Keratinocyte (primary cell): ENCODE data around the gene GALNT13. TPM values are rescaled to one million over a fixed set of nuclear protein-coding genes. Genes with fewer than 3 reads are reported as not detected.
"Not testable (repeated sequence)": the region's sequence is repeated elsewhere in the genome, so short reads cannot be mapped to it uniquely, and the experiment has no call there.

ENCODE experiments used
- DNase-seq: peaks from one replicate; pipeline ENCODE4 v3.0.0-alpha.2; 2011; ENCODE audit warnings: low read depth, missing footprints, low spot score
- FAIRE-seq: peaks from 2 replicates; lab custom pipeline; 2011; peaks lifted over from hg19 to GRCh38; lab: Jason Lieb, UNC
- H2AFZ ChIP-seq: 2 replicates; pipeline ENCODE4 v1.6.0; 2012; ENCODE audit warnings: low read length, control low read depth, inconsistent platforms; ENCODE audit not compliant: control insufficient read depth
- H3K27ac ChIP-seq: 2 replicates; pipeline ENCODE4 v1.5.1; 2011; ENCODE audit warnings: low read length; ENCODE audit not compliant: control insufficient read depth, insufficient read depth
- H3K27me3 ChIP-seq: 3 replicates; pipeline ENCODE4 v1.6.0; 2011; ENCODE audit warnings: low read length; ENCODE audit not compliant: control insufficient read depth, insufficient read depth; ENCODE audit errors: extremely low read depth
- H3K36me3 ChIP-seq, 2 experiments: 2 replicates in 1 of 2; 3 replicates in 1 of 2; pipeline ENCODE4 v1.5.1; 2011; ENCODE audit warnings: low read length in 2 of 2, mild to moderate bottlenecking in 1 of 2; ENCODE audit not compliant: control insufficient read depth in 2 of 2, insufficient read depth in 2 of 2; ENCODE audit errors: extremely low read depth in 1 of 2
- H3K4me1 ChIP-seq: 3 replicates; pipeline ENCODE4 v1.5.1; 2011; ENCODE audit warnings: low read length; ENCODE audit not compliant: control insufficient read depth, insufficient read depth; ENCODE audit errors: extremely low read depth
- H3K4me2 ChIP-seq: 3 replicates; pipeline ENCODE4 v1.6.0; 2011; ENCODE audit warnings: low read depth, low read length; ENCODE audit not compliant: control insufficient read depth, insufficient read depth; ENCODE audit errors: extremely low read depth
- H3K4me3 ChIP-seq, 3 experiments: fragments of 200-600 bp in 1 of 3; sonication (generic) in 1 of 3; 2 replicates in 2 of 3; 3 replicates in 1 of 3; pipeline ENCODE4 v1.5.1; 2011 to 2016; ENCODE audit warnings: low read length in 3 of 3, mild to moderate bottlenecking in 3 of 3, control low read depth in 2 of 3, inconsistent platforms in 1 of 3, low read depth in 1 of 3, mixed read lengths in 1 of 3, mixed run types in 1 of 3, moderate library complexity in 1 of 3; ENCODE audit not compliant: control insufficient read depth in 2 of 3, insufficient read depth in 2 of 3; ENCODE audit errors: extremely low read depth in 1 of 3
- H3K79me2 ChIP-seq: 2 replicates; pipeline ENCODE4 v1.6.0; 2012; ENCODE audit warnings: low read length; ENCODE audit not compliant: control insufficient read depth, insufficient read depth
- H3K9ac ChIP-seq: 3 replicates; pipeline ENCODE4 v1.6.0; 2011; ENCODE audit warnings: low read length; ENCODE audit not compliant: control insufficient read depth, insufficient read depth; ENCODE audit errors: extremely low read depth
- H3K9me1 ChIP-seq: 3 replicates; pipeline ENCODE4 v1.6.0; 2011; ENCODE audit warnings: low read length; ENCODE audit not compliant: control insufficient read depth, insufficient read depth; ENCODE audit errors: extremely low read depth
- H3K9me3 ChIP-seq: 2 replicates; pipeline ENCODE4 v1.5.1; 2012; ENCODE audit warnings: low read depth, low read length; ENCODE audit not compliant: control insufficient read depth
- H4K20me1 ChIP-seq: 3 replicates; pipeline ENCODE4 v1.6.0; 2011; ENCODE audit warnings: low read length; ENCODE audit not compliant: control insufficient read depth, insufficient read depth; ENCODE audit errors: extremely low read depth
- EZH2 ChIP-seq: IDR thresholded peaks from one replicate; pipeline ENCODE4 v1.6.1; 2012; ENCODE audit warnings: inconsistent platforms, mild to moderate bottlenecking, low read length, moderate library complexity
- dilution Hi-C: fragments of 300-500 bp; cut with MboI; formaldehyde crosslinking; loops from one replicate; pipeline ENCODE4 v1.7.0; 2020; ENCODE audit warnings: low sequenced_read_pairs; ENCODE audit not compliant: extremely low pct_ligation_motif_present
- polyA plus RNA-seq, 5 experiments: library from polyadenylated mRNA; depleted of rRNA in 3 of 5; stranded (reverse) in 3 of 5; stranded (forward) in 1 of 5; unstranded in 1 of 5; fragments of >200 nt; gene quantifications; 1 replicate in 1 of 5; 2 replicates in 3 of 5; 3 replicates in 1 of 5; pipeline versions ENCODE4 v1.2.1 to v1.2.3, GENCODE V29; 2011 to 2012; ENCODE audit warnings: missing spikeins in 2 of 5, low read depth in 1 of 5, low replicate concordance in 1 of 5
- TF ChIP-seq, protein P1 (sequence below), 3 experiments: IDR thresholded peaks in 1 of 3; conservative IDR thresholded peaks in 1 of 3; optimal IDR thresholded peaks in 1 of 3; 2 replicates in 2 of 3; 3 replicates in 1 of 3; pipeline versions ENCODE3 to v1.5.1; 2011; ENCODE audit warnings: low read length in 3 of 3, mild to moderate bottlenecking in 3 of 3, moderate library complexity in 2 of 3, control low read depth in 1 of 3, inconsistent platforms in 1 of 3; ENCODE audit not compliant: insufficient read depth in 2 of 3; ENCODE audit errors: extremely low read depth in 1 of 3

The GALNT13 gene
- polyA plus RNA-seq, 1 donor (not counting 4 experiments of a cell fraction or from before 2014, with no cell fraction given), result not detected

DNA sequence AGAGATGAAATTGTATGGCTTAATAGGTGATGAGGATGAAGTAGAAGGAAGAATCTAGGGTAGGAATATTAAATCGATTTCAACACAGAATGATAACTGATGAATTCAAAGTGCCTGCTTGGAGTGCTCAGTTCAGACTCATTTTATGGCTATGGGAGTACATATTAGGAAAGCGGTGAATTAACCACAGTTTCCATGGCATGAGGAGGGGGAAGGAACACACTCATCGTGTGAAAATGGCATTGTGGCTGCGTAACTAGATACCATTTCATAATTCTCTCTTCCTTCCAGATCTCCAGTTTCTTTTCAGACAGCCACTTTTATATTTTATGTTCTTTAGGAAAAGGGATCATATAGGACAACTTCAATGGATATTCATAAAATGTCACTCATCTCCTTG lies 594.5 kb downstream of the GALNT13 start:
- Histone ChIP-seq H3K4me2 (no peak overlapping the region), H3K27ac (no peak overlapping the region), H3K4me1 (no peaks in the 10 kb centered on the region), H3K79me2 (no peaks in the 10 kb centered on the region), H3K9ac (no peak overlapping the region), H3K27me3 (no peaks in the 10 kb centered on the region), H4K20me1 (no peaks in the 10 kb centered on the region), H3K36me3 (no peaks in the 10 kb centered on the region), H3K9me1 (no peaks in the 10 kb centered on the region), H2AFZ (no peak overlapping the region), H3K4me3 (no peak overlapping the region), H3K9me3 (no peaks in the 10 kb centered on the region)
- no peak for TF ChIP-seq EZH2
- TF ChIP-seq, protein P1, sequence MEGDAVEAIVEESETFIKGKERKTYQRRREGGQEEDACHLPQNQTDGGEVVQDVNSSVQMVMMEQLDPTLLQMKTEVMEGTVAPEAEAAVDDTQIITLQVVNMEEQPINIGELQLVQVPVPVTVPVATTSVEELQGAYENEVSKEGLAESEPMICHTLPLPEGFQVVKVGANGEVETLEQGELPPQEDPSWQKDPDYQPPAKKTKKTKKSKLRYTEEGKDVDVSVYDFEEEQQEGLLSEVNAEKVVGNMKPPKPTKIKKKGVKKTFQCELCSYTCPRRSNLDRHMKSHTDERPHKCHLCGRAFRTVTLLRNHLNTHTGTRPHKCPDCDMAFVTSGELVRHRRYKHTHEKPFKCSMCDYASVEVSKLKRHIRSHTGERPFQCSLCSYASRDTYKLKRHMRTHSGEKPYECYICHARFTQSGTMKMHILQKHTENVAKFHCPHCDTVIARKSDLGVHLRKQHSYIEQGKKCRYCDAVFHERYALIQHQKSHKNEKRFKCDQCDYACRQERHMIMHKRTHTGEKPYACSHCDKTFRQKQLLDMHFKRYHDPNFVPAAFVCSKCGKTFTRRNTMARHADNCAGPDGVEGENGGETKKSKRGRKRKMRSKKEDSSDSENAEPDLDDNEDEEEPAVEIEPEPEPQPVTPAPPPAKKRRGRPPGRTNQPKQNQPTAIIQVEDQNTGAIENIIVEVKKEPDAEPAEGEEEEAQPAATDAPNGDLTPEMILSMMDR (optimal IDR thresholded peaks at IDR 0.05 in 1 of 3, IDR thresholded peaks at IDR 0.05 in 1 of 3, conservative IDR thresholded peaks at IDR 0.05 in 1 of 3; ENCODE audit: extremely low read depth in 1 of 3, insufficient read depth in 2 of 3, low read length in 3 of 3), result no peak
- FAIRE-seq (no peak), DNase-seq (no peak)
- dilution Hi-C loops, result no loop called here

DNA sequence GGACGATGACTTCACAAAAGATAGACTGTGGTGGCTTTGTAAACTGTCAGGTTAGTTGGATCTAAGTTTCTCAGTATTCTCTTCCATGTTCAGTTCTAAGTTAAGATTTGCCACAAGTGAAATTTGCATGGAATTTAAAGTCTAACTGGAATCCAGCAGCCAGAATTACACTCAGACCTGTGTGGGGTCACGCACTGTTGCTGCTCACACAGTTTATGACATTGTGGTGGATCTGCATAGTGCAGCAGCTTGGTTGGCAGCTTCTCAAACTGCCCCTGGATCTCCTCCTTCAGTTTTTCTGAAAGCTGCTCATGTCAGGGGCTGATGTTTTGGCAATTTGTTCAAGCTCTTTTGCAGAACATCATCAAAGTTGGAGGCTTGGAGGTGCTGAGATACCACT lies 598.7 kb downstream of the GALNT13 start:
- Histone ChIP-seq H3K9me1 (no peaks in the 10 kb centered on the region), H3K4me1 (no peaks in the 10 kb centered on the region), H3K4me3 (no peak overlapping the region), H2AFZ (no peak overlapping the region), H3K9ac (no peak overlapping the region), H3K27ac (no peak overlapping the region), H3K79me2 (no peaks in the 10 kb centered on the region), H3K4me2 (no peak overlapping the region), H4K20me1 (no peaks in the 10 kb centered on the region), H3K36me3 (no peaks in the 10 kb centered on the region), H3K27me3 (no peaks in the 10 kb centered on the region), H3K9me3 (no peaks in the 10 kb centered on the region)
- FAIRE-seq (no peak), DNase-seq (no peak)
- TF ChIP-seq, protein P1 (optimal IDR thresholded peaks at IDR 0.05 in 1 of 3, IDR thresholded peaks at IDR 0.05 in 1 of 3, conservative IDR thresholded peaks at IDR 0.05 in 1 of 3; ENCODE audit: extremely low read depth in 1 of 3, insufficient read depth in 2 of 3, low read length in 3 of 3), result no peak
- no peak for TF ChIP-seq EZH2
- dilution Hi-C loops, result no loop called here

DNA sequence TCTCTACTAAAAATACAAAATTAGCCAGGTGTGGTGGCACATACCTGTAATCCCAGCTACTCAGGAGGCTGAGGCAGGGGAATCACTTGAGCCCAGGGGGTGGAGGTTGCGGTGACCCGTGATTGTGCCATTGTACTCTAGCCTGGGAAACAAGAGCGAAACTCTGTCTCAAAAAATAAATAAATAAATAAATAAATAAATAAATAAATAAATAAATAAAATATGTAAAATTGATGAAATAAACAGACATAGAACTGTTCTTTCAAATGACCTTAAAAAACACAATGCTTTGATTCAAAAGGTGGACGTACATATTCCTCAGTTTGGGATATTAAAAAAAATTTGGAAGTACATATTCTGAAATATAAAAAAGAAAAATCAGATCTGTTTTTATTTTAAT lies 599.8 kb downstream of the GALNT13 start:
- dilution Hi-C loops, FAIRE-seq: not testable (repeated sequence)

More for the DNA sequence above, 599.8 kb downstream of the GALNT13 start:
- not testable (repeated sequence) for H2AFZ ChIP-seq, H3K27me3 ChIP-seq, H3K4me1 ChIP-seq, H3K4me3 ChIP-seq, H3K36me3 ChIP-seq, H3K9me1 ChIP-seq, H3K9me3 ChIP-seq, H4K20me1 ChIP-seq, DNase-seq, H3K27ac ChIP-seq, H3K9ac ChIP-seq, H3K4me2 ChIP-seq, H3K79me2 ChIP-seq
